PC-9 (cell line): Measurements from ENCODE around the gene COX14. TPM values are rescaled to one million over a fixed set of nuclear protein-coding genes. Genes with fewer than 3 reads are reported as not detected.
A peak's percentile ranks its signal among the peaks of the same experiment; 100 is the strongest.

Experiments used
- Bru-seq: library from RNA; stranded (reverse); fragments of 400-500 nt; gene quantifications from one replicate; lab custom pipeline; 2021; lab: Mats Ljungman, UMichigan
- BruChase-seq, 2 experiments: library from RNA; stranded (reverse); fragments of 400-500 nt; gene quantifications; one replicate each; lab custom pipeline; 2021; lab: Mats Ljungman, UMichigan
- BruUV-seq: library from RNA; stranded (reverse); fragments of 400-500 nt; replicated peaks from 2 replicates; lab custom pipeline; 2021; lab: Mats Ljungman, UMichigan
- CTCF ChIA-PET: fragments of 300-600 bp; sonication (Branson Sonifier 250); formaldehyde crosslinking; loops from one replicate; lab custom pipeline; 2022; ENCODE audit warnings: antibody characterized with exemption; lab: Charles Lee
- POLR2A ChIA-PET: fragments of 300-600 bp; sonication (Branson Sonifier 250); formaldehyde crosslinking; loops from one replicate; lab custom pipeline; 2022; ENCODE audit warnings: antibody characterized with exemption; ENCODE audit not compliant: unreplicated experiment; lab: Charles Lee
- DNase-seq, 2 experiments: peaks; one replicate each; pipeline versions ENCODE4 v3.0.0 to v3.0.0-alpha.2; 2015 to 2022; ENCODE audit warnings: mixed read lengths in 1 of 2
- H2AFZ ChIP-seq: fragments of 200-600 bp; sonication (generic); 2 replicates; pipeline ENCODE4 v1.8.1; 2017; ENCODE audit warnings: antibody characterized with exemption
- H3F3A ChIP-seq: fragments of 200-600 bp; sonication (generic); 2 replicates; pipeline ENCODE4 v1.8.1; 2017; ENCODE audit warnings: antibody characterized with exemption, mild to moderate bottlenecking, low read depth; ENCODE audit not compliant: insufficient read depth
- H3K27ac ChIP-seq: fragments of 200-600 bp; sonication (generic); 2 replicates; pipeline ENCODE4 v1.6.1; 2016; ENCODE audit warnings: mixed run types
- H3K27me3 ChIP-seq: fragments of 200-600 bp; sonication (generic); 2 replicates; pipeline ENCODE4 v1.6.1; 2016; ENCODE audit warnings: low read depth, mixed run types; ENCODE audit not compliant: insufficient read depth
- H3K36me3 ChIP-seq: fragments of 200-600 bp; sonication (generic); 2 replicates; pipeline ENCODE4 v1.6.1; 2016; ENCODE audit warnings: low read depth, mixed run types
- H3K4me1 ChIP-seq: fragments of 200-600 bp; sonication (generic); replicated peaks from 2 replicates; pipeline ENCODE4 v1.6.1; 2016; ENCODE audit warnings: mixed run types; ENCODE audit not compliant: insufficient read depth
- H3K4me2 ChIP-seq: fragments of 200-600 bp; sonication (generic); 2 replicates; pipeline ENCODE4 v1.6.1; 2017; ENCODE audit warnings: mixed run types
- H3K4me3 ChIP-seq: fragments of 200-600 bp; sonication (generic); 2 replicates; pipeline ENCODE4 v1.6.1; 2016; ENCODE audit warnings: mixed run types
- H3K79me2 ChIP-seq: fragments of 200-600 bp; sonication (generic); 2 replicates; pipeline ENCODE4 v1.6.1; 2017; ENCODE audit warnings: low read depth, mixed run types
- H3K9me2 ChIP-seq: fragments of 200-600 bp; sonication (generic); 2 replicates; pipeline ENCODE4 v1.8.1; 2017; ENCODE audit warnings: mild to moderate bottlenecking; ENCODE audit not compliant: insufficient read depth
- H3K9me3 ChIP-seq: fragments of 200-600 bp; sonication (generic); 2 replicates; pipeline ENCODE4 v1.8.1; 2016; ENCODE audit warnings: low read depth; ENCODE audit not compliant: insufficient read depth
- H4K20me1 ChIP-seq: fragments of 200-600 bp; sonication (generic); 2 replicates; pipeline ENCODE4 v1.8.1; 2017; ENCODE audit not compliant: insufficient read depth
- CTCF ChIP-seq: fragments of 200-600 bp; sonication (generic); conservative IDR thresholded peaks from 2 replicates; pipeline ENCODE4 v1.6.1; 2017; ENCODE audit warnings: mixed run types, antibody characterized with exemption, mild to moderate bottlenecking, moderate library complexity
- EZH2 ChIP-seq: fragments of 200-600 bp; sonication (generic); IDR thresholded peaks from 2 replicates; pipeline ENCODE4 v1.8.0; 2017; ENCODE audit warnings: antibody characterized with exemption, low read depth
- intact Hi-C: fragments of 100-400 bp; cut with micrococcal nuclease; formaldehyde crosslinking; loops from one replicate; pipeline ENCODE4 v1.10.0; 2022; ENCODE audit not compliant: unreplicated experiment
- long read RNA-seq: library from polyadenylated mRNA; stranded (forward); transcript quantifications from one replicate; pipeline ENCODE4 v2.0.0, GENCODE V29; 2022
- total RNA-seq: library from RNA; stranded (reverse); gene quantifications from 2 replicates; pipeline ENCODE4 v1.2.3, GENCODE V29; 2021

The COX14 gene
- 53.9 and 76.1 TPM in 2 replicates for total RNA-seq
- Bru-seq, nascent RNA = percentile 81 among the genes with signal in this experiment
- BruChase-seq, experiment 1, labeled RNA remaining after a 2-hour chase = percentile 88 among the genes with signal in this experiment
- percentile 92 among the genes with signal in this experiment for BruChase-seq, experiment 2, labeled RNA remaining after a 6-hour chase
- long read RNA-seq, transcript COX14-203 (2 exons, 739 nt) = major isoform, 91 of 97 reads
- long read RNA-seq, partial matches to known transcripts = 4 of 97 reads
- long read RNA-seq, other reads (novel, unspliced or antisense) = 1 of 97 reads

DNA sequence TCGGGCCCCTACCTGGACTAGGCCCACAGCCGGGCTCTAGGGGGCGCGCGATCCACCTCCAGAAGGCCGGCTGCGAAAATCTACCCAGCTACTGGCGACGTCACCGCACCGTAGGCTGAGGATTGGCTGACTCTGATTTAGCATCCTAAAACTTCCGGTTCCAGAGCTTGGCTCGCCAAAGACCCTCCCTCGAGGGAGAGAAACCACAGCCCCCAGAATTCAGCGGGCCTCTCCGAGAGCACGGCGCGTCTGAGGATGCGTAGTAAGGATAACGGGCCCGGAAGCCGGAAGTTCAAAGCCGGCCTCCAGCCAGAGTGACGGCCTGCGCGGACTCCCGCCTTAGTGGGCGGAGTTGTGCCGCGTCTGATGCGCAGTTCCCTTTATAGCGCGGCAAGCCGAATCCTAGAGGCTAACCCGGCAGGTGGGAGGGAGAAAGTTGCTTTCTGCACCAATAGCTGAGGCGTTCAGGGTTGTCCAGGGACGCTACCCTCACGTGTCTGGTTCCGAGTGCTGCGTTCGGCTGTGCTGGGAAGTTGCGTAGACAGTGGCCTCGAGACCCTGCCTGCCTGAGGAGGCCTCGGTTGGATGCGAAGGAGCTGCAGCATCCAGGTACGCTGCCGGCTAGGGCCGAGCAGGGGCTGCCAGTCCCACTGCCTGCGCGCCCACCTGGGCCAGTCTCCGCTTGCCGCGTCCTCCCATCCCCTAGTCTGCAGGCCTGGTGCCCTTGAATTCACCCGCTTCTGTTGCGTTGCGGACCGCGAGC lies at the start of gene COX14:
COX14 (plus strand) TSS at position 544 of the 763 bp plus-strand sequence. CDS start 7,808 bp downstream, outside the sequence.
- Histone ChIP-seq H3K27ac (peak within 1 kb of the TSS; percentile 80), H3K4me3 (peak within 1 kb of the TSS; percentile 74), H3K36me3 (peaks cover 2% of the 10 kb centered on the region), H3K9me2 (no peaks in the 10 kb centered on the region), H3F3A (peaks cover 38% of the 10 kb centered on the region), H3K79me2 (peaks cover 46% of the 10 kb centered on the region), H2AFZ (peak within 1 kb of the TSS; percentile 85), H3K27me3 (no peaks in the 10 kb centered on the region), H3K4me2 (peak within 1 kb of the TSS; percentile 75), H3K4me1 (peaks cover 43% of the 10 kb centered on the region), H4K20me1 (peaks cover 25% of the 10 kb centered on the region), H3K9me3 (no peaks in the 10 kb centered on the region)
- intact Hi-C loops = loop anchor here (1.0 to 2.0 kb wide), 4 partner anchors 27 to 269 kb away; partner anchors contain the start of genes BCDIN3D, CERS5 and SMARCD1
- CTCF ChIA-PET = interaction anchor here (0.6 to 4.1 kb wide), 15 partner anchors 10 to 984 kb away, joined by 3 to 21 read pairs (median 5); partner anchors contain the start of genes CERS5, SMARCD1 and TMBIM6
- no TSS peak for BruUV-seq
- POLR2A ChIA-PET = interaction anchor here (0.5 to 1.9 kb wide), 7 partner anchors 15 to 1957 kb away, joined by 3 to 10 read pairs (median 5); partner anchors contain the start of genes CERS5, SMARCD1 and TMBIM6
- DNase-seq = peak; percentile 98
- peak; percentile 86; the same call in 1 of the 2 replicates for TF ChIP-seq CTCF
- TF ChIP-seq EZH2 = no peak

DNA sequence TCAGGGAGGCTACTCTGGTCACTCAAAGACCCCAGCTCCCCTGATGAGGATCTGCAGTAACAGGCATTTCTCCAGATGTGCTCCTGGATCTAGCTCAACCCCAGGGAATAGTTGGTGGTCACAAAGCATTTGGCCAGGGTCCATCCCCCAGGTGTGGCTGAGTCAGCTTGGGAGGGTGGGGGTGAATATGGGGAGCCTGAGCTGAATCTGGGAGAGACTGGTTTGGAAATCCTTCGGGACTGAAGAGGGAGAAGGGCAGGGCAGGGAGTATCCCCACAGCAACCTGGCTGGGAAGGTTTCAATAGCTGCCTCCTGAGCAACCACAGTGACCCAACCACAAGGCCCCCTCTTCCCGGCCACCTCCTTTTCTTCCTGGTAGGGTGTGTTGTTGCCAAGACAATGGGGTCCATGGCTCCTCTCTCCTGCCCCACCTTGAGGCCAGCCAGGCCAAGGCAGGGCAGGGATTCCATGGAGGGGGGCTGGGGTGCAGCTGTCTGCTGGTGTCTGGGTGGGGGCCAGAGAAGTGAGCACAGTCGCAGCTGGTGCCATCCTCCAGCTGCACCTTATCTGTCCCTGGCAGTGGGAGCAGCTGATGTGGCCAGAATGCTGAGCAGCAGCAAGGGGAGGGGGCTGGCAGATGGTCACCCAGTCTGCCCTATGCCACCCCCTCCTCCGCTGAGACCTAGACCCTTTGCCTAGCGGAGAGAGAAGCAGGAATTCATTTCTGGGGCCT lies 49.1 kb upstream of the COX14 start:
- Histone ChIP-seq H3K4me1 (peaks cover 6% of the 10 kb centered on the region; the same call in 1 of the 2 replicates), H3K4me3 (no peak overlapping the region), H3K9me3 (no peaks in the 10 kb centered on the region), H3K4me2 (no peak overlapping the region), H3F3A (peaks cover 11% of the 10 kb centered on the region; the same call in 1 of the 2 replicates), H3K27me3 (no peaks in the 10 kb centered on the region), H4K20me1 (no peaks in the 10 kb centered on the region), H2AFZ (no peak overlapping the region), H3K36me3 (no peaks in the 10 kb centered on the region), H3K79me2 (no peaks in the 10 kb centered on the region), H3K9me2 (no peaks in the 10 kb centered on the region), H3K27ac (no peak overlapping the region)
- BruUV-seq = no TSS peak
- POLR2A ChIA-PET = interaction anchor here (0.7 kb wide), 1 partner anchor 100 kb away, joined by 5 read pairs; no protein-coding TSS in a partner anchor
- TF ChIP-seq CTCF (no peak), EZH2 (no peak)
- CTCF ChIA-PET = interaction anchor here (0.5 to 0.6 kb wide), 2 partner anchors 28 to 943 kb away, joined by 3 to 5 read pairs; no protein-coding TSS in a partner anchor
- DNase-seq = peak in 1 of 2 experiments; percentile 38
- intact Hi-C loops = no loop called here
